Measurements from ENCODE around the gene DDX42.

DDX42 gene

DNA sequence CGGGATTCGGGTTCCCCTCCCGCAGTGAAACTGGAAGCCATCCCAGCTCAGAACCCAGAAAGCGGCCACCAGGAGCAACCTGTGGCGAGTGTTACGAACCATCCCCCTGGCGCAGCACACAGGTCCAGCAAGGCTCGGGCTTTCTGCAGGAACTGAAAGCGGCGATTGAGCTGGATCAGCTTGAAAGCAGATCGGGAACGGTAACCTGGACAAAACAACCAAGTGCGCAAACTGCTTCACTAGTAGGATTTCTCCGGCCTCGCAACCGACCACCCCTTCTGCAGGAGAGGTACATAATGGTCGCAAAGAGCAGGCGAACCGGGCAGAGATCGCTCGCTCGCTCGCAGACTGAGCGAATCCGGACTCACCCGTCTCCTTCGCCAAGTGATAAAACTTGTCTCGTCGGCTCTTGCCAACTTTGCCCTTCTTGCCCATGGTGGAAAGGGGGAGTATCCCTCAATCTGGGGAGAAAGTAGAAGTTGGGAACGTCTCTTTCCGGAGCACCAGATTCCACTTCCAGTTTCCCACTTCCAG, 52.6 kb downstream of the DDX42 start:
- no peak for DNase-seq

GRCh38 chr17:63827002-63827800, 53.2 kb downstream of the DDX42 start, which contains the start of the genes FTSJ3 and PSMC5:
Gene FTSJ3, minus strand, starts transcription at chr17:63827663. Its CDS starts 761 bp downstream, at chr17:63826902.
Gene PSMC5, plus strand, starts transcription at chr17:63827431. Its CDS starts 60 bp downstream, at chr17:63827491.
- DNase-seq: peak; percentile 92

DNA sequence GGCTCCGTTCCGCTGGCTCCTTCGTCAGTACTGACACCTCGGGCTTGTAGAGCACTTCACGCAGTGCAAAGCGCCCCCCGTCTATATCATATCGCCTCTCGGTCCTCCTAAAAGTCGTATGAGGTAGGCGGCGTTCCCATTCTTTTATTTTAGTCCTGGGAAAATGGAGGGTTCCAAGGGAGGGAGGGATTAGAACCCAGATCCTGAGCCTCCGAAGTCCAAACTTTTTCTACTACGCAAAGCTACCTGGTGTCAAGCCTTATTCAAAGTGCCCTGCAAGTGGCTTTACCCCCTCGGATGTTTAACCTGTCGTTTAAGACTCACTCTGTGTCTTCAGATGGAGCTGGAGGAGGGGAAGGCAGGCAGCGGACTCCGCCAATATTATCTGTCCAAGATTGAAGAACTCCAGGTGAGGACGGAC, 53.8 kb downstream of the DDX42 start:
- no peak for DNase-seq

DNA sequence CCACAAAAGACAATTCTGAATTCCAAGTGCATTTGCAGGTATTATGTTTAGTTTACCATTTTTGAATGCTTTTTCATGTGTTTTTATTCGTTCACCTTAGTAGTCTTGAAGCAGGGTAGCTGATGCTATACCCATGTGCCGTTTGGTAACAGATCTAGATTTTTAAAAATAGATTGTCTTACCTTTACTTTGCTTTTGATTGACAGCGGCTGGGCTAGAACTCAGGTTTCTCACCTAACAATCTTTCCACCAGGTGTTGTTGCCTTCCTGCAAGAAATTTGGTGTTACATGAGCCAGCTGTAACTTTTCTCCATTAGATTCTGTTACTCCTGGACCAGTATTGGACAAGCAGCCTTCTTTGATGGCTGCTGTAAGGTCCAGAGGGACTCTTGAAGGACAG, 55.0 kb downstream of the DDX42 start:
- no peak for DNase-seq

DNA sequence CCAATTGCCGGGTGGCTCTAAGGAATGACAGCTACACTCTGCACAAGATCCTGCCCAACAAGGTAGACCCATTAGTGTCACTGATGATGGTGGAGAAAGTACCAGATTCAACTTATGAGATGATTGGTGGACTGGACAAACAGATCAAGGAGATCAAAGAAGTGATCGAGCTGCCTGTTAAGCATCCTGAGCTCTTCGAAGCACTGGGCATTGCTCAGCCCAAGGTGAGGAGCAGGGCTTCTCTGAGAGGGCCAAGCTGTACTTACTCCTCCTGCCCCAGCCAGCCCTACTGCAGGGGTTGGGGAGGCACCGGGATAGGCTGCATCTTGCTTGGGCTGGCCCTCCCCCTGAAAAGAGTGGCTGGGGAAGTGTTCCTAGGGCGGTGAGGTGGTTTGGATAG, 56.3 kb downstream of the DDX42 start:
- no peak for DNase-seq

GRCh38 chr17:63830904-63831491, 57.0 kb downstream of the DDX42 start:
- no peak for DNase-seq

- no peak for DNase-seq
Observed at GRCh38 chr17:63831505-63831904, 57.5 kb downstream of the DDX42 start.

DNA sequence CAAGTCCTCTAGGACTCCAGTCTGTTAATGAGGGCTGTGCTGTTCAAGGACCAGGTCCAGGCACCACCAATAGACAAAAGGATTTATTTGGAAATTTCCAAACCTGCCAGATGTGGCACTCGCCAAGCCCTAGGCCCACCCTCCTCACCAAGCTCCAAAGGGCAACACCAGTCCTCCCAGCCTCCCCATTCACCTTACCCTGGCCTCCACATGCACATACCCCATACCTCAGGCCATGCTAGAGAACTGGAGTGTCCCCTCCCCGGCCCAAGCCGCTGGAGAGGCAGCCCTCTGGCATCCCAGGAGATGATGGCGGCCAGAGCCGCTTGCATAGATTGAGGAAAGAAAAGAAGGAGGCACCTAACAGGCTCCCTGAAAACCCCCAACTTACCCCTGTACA, 58.0 kb downstream of the DDX42 start:
- DNase-seq: no peak

- no peak for DNase-seq
Observed at GRCh38 chr17:63832455-63832854, 58.5 kb downstream of the DDX42 start.

GRCh38 chr17:63833026-63833740, 59.2 kb downstream of the DDX42 start:
- no peak for DNase-seq

GRCh38 chr17:63833741-63834373, 59.9 kb downstream of the DDX42 start:
- DNase-seq: no peak

DNA sequence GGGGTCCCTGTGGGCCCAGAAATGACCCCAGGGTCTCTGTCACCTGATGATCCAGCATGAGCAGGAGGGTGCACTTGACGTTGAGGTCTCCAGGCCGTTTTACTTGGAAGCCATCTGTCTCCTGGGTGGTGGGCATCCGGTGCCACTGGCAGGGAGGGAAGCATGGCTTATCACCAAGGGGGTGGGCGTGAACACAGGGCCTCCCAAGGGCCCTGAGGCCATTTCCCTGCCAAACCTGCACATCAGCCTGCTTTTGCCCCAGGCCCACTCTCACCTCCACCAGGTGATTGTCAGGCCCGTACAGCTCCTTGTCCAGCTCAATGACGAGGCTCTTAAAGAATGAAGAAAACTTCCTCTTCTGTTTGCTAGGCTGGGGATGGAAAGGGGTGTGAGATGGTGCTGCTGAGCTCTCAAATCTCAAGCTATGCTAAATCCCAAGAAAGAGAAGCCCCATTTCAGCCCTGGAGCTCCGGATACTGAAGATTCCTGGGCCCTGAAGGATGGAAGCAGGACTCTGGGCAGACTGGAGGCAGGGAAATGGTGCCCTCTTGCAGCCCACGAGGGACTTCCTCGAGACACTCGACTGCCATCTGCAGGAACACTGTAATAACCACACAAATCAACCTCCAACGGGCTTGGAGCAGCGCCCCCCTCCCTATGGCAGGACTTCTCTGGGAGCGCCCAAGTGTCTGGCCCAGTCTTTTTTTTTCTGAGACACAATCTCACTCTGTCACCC, 60.6 kb downstream of the DDX42 start:
- peak; percentile 52 for DNase-seq

GRCh38 chr17:63835167-63835720, 61.3 kb downstream of the DDX42 start:
- no peak for DNase-seq

DNA sequence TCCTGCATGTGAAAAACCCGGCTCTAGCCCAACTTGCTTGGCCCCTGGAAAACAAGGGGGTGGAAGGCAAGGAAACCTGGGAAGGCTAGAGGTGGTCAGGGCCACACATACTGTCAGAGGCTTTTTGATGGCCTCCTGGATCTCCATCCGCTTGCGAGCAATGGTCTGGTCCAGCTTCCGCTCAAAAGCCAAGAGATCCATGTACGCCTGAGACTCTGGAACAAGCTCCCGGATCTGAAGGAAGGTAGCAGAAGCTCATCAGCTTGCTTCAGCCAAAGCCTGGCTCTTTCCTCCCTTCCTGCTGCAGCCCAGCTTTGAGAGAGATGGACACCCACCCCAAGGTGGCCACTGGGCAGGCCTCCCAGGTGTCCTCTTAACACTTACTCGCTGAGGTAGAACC, 62.8 kb downstream of the DDX42 start:
- no peak for DNase-seq

DNA sequence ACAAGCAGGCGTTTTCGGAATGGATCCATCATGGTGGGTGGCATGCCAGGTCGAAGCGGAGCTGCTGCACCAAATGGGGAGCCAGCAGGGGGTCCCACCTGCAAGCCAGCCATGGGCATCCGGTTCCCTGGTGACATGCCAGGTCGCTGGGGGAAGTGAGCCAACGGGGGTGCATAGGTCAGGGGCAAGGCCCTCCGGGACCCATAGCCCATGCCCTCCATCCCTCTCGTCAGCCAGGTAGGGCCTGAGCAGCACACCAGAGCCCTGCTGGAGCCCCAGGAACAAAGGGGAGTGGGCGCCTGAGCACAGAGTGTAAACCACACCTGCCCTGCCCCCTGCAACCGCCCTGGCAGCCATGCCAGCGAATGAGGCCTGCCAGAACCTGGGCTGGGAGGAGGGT, 63.5 kb downstream of the DDX42 start:
- DNase-seq: no peak

- no peak for DNase-seq
Observed at GRCh38 chr17:63837962-63838600, 64.1 kb downstream of the DDX42 start.

DNA sequence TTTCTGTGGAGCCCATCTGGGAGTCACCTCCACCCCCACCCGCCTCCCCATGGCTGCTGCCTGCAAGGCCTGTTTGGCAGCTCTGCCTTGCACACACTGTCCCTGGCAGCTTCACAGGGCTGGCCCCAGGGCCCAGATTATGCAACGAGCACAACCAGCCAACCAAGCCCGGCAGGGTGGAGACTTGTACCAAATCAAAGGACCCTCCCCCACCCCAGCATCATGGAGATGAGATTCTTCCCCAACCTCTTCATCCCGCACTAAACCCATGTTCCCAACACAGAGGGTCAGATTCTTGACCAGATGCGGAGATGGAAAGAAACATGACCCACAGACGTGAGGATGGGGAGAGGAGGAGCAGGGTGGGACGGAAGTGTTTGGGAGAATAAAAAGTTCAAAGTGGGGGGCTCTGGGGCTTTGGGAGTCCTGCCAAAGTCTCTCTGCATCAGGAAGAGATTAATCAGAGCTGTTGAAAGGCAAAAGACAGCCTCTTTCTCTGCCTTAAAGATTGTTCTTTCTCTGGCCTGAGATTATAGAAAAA, 64.7 kb downstream of the DDX42 start:
- DNase-seq: no peak

DNA sequence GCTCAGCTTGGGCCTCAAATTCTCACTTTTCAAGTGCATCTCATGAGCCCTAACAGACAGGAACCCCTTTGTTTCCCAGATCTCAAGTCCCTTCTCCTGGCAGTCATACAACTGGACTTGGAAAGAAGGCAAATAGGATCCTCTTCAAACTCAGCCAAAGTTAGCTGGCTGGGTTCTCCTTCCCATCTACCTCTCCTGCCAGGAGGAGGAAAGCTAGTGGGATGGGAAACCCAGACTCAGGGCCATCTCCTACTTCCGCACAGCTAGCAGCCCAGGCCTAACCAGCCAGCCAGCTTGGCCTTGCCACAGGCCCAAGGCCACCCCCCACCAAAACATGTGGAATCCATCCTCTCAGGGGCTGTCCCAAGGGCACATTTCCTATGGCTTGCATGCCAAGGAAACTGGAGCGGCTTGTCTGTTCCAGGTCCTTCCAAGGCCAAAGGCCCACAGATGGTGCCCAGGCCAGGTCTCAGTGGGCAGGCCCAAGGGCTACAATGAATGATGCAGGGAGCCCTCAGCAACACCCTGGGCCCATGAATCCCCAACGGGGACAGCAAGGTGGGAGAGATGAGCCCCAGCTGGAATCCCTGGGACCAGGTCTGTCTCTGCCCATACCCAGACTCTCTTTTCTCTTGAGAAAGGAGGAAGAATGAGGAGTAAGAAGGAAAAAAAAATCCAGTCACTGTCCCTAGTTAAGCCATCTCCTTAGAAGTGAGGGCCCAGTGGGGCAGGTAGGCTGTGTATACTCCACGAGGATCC, 66.8 kb downstream of the DDX42 start:
- DNase-seq: no peak

GRCh38 chr17:63841350-63842172, 67.6 kb downstream of the DDX42 start:
- DNase-seq: peak; percentile 30

- no peak for DNase-seq
Observed at GRCh38 chr17:63842173-63842539, 68.2 kb downstream of the DDX42 start.
